COR-L47 (cell line): ENCODE results near the gene ACBD6.

Experiments used
- DNase-seq: peaks from one replicate; lab custom pipeline; 2025; lab: John Stamatoyannopoulos, UW

Gene ACBD6

DNA sequence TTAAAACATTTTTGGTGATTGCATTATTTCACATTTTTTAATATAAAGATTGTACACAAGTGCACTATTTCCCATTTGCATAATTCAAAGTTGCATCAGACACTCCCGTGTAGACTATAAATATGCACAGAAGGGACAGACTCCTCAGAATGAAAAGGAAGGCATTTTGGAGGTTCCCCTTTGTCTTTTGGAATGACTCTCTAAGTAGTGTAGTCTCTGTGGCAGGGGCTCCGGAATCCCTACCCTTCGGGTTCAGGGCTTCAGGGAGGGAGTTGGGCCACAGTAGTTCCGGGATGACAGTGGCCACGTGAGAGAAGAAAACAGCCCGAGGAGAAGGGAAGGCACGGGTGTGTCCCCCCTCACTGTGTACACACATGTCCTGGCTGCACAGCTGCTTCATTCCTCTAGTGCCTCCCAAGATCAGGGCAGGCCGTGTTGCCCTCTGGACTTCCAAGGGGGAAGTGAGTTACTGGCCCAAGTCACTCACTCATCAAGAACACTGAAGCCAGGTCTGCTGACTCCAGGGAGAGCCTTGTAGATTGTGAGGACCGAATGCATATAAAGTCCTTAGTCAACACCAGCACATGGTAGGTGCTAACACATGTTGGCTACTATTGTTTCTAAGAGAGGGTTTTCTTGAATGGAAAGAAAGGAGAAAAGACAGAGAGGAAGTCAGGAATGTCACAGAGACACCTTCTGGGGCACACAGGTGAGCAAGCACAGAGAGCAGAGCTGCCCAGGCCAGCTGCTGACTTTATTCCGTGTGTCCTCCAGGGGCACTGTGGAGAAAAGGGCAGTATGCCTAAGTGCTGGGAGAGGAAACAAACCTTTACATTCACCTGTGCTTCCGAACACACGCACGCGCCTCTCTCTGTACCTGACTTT is 232.5 kb downstream of the ACBD6 start:
- DNase-seq, result peak; percentile 28

GRCh38 chr1:180268556-180269075 is 233.8 kb downstream of the ACBD6 start:
- DNase-seq, result no peak

DNA sequence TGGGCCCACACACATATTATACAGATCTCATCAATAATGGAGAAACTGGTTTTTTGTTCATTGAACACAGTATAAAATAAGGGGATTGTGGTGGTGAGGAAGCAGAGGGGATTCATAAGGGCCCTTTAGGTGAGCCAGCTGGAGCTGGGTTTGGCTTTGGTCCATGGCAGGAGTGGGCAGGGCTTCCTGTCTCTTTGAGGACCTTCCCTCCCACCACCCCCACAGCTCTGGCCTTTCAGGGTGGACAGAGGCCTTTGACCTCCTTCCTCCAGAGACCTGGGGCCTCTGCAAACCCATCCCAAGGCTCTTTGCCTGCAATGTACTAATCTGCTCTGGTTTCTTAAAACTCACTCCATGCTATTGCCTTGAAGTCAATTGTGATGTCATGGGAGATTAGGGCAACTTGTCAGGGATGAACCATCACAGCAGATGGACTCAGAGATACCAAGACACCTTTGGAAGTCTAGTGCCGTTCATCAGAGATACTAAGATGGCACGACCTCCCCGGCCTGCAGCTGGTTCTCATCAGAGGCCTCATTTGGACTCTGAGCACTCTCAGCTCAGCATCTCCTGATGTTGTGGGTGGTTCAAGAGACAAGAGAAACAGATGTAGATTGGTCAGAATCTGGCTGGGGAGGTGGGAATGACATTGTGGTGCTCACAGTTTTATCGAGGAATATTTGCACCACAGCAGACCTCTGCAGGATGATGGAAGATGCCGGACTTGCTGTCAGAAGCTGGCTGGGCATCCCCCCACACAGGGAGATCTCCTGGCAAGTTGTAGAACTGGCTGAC is 234.4 kb downstream of the ACBD6 start:
- no peak for DNase-seq

- DNase-seq, result no peak
Observed at GRCh38 chr1:180267211-180267561, 235.2 kb downstream of the ACBD6 start.

GRCh38 chr1:180266275-180267210 is 235.8 kb downstream of the ACBD6 start:
- DNase-seq, result no peak

GRCh38 chr1:180265871-180266270 is 236.5 kb downstream of the ACBD6 start:
- no peak for DNase-seq

DNA sequence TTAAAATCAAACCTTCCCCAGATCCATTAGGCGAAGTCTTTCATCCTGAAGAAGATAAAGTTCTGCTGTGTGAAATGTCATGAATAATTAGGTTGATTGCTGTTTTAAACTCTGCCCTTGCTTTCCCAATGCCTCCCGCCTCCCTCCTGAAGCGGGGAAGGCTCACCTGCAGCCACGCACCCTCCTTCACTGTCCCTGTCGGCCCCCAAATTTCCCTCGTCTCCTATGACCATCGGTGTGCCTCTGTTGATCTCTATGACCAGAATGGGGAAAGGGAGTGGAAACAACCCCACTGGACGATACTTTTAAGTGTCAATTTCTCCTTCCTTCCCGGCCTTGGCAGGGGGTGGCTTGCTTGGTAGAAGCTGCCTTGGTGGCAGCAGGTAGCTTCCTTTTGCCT is 237.2 kb downstream of the ACBD6 start:
- DNase-seq, result no peak

GRCh38 chr1:180264595-180264994 is 237.8 kb downstream of the ACBD6 start:
- DNase-seq, result no peak

DNA sequence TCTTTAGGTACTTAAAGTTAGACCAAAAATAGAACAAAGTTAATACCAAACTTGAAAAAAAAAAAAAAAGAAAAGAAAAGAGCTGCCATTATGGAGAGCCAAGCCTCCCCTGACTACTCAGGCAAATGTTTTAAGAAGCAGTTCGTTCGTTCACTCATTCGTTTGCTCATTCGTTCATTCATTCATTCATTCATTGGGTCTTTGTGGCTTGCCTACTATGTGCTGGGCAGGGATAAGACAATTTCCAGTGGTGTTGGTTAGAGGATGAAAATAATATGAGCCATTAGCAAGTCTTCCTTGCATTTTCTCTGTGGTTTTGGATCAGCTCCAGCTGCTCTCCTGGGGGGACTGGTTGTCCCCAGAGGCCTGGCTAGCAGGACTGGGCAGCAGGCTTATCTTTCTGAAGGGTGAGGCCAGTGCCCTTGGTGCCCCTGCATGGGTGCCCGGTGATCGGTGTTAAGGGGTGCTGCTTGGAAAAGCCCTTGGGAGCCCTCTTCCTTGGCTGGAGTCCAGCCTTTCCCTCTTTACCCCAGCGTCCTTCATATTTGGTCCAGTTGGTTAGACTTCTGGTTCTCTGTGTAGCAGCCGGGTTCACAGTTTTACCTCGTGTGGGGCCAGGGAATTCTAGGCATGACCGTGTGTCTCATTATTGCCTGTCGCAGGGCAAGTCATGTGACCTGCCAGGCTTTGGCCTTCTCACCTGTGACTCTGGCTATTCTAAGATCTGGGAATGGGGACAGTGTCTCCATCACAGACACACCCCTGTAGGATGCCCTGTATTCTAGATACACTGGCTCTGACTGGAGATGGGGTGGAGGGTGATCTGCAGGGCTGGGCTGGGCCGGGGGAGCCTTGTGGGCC is 239.5 kb downstream of the ACBD6 start:
- peak; percentile 10 for DNase-seq

DNA sequence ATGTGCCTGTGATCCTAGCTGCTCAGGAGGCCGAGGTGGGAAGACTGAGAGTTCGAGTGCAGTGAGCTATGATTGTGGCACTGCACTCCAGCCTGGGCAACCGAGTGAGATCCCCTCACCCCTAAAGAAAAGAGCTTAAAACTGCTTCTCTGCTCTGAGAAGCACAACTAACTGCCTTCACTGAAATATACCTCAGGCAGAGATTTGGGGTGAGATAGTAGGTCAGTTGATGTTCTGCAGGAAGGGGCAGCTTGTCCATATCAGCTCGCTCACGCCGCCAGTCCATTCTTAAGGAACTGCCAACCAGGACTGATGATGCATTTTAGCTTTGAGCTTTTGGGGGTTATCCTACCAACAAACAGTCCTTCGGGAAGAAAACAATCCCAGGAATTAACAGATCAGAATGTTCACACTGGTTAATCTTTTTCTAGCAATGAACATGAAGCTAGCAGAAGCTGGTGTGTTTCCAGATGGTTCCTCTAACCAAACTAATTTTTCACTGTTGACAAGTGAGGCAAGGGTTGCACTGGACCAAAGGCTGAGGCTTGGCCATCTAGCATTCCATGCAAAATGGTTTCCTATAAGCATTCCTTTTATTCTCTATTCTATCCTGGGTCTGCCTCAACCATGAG is 240.7 kb downstream of the ACBD6 start:
- no peak for DNase-seq

DNA sequence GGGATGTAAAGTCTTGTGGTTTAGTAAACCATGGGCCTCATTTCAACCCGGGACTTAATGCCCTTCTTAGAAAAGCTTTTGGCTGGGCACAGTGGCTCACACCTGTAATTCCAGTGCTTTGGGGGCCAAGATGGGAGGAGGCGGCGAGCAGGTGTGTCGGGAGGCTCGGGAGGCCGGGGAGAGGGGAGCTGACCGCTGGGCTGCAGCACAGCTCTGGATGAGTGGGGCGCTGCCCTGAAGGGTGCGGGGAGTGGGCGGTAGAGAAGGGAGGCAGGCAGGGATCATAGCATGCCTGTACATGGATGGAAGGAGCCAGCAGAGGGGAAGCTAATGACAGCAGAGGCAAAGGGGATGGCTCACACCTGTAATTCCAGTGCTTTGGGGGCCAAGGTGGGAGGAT is 241.3 kb downstream of the ACBD6 start:
- DNase-seq, result no peak

- DNase-seq, result no peak
Observed at GRCh38 chr1:180260541-180260940, 241.8 kb downstream of the ACBD6 start.

- DNase-seq, result no peak
Observed at GRCh38 chr1:180259431-180260338, 242.7 kb downstream of the ACBD6 start.

DNA sequence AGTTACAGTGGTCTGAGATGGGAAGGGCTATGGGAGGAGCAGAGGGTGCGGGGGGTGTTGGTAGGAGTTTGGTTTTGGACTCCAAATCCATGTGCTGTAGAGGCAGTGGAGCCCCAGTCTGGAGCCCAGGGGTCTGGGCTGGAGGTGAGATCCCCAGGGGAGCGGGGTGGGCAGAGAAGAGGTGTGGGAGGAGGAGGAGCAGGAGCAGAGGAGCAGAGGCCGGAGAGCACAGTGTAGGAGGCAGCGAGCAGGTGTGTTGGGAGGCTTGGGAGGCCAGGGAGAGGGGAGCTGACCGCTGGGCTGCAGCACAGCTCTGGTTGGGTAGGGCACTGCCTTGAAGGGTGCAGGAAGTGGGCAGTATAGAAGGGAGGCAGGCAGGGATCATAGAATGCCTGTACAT is 243.4 kb downstream of the ACBD6 start:
- DNase-seq, result no peak

DNA sequence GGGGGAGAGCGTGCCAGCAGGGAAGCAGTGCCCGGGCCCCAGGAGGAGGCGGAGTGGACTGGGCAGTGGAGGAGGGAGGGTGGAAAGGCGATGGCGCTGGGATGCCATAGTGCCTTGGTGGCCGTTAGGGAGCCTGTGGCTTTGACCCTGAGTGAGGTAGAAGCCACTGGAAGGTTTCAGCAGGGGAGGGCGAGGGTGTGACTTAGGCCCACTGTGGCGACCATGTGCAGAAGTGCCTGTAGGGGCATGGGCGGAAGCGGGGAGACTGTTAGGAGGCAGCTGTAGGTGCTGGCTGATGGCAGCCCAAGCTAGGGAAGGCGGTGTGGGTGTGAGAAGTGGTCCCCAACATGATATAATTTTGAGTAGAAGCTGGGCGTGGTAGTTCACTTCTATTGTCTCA is 244.1 kb downstream of the ACBD6 start:
- DNase-seq, result no peak

- no peak for DNase-seq
Observed at GRCh38 chr1:180257486-180257885, 244.9 kb downstream of the ACBD6 start.

GRCh38 chr1:180257028-180257386 is 245.4 kb downstream of the ACBD6 start:
- DNase-seq, result no peak

- DNase-seq, result no peak
Observed at GRCh38 chr1:180256341-180257027, 245.9 kb downstream of the ACBD6 start.
